HEK293 (cell line): Measurements from ENCODE around the gene ACBD3.

ENCODE experiments used
- BCL6B ChIP-seq: fragments of 450-650 bp; formaldehyde crosslinking; IDR thresholded peaks from 2 replicates; pipeline ENCODE4 v1.5.1; 2017; ENCODE audit warnings: missing biosample characterization, missing genetic modification characterization
- GLIS1 ChIP-seq: fragments of 450-650 bp; formaldehyde crosslinking; IDR thresholded peaks from 2 replicates; pipeline ENCODE4 v1.5.1; 2016; ENCODE audit warnings: missing biosample characterization, missing genetic modification characterization
- OVOL3 ChIP-seq: fragments of 450-650 bp; formaldehyde crosslinking; IDR thresholded peaks from 2 replicates; pipeline ENCODE4 v1.5.1; 2016; ENCODE audit warnings: missing biosample characterization, missing genetic modification characterization
- SP7 ChIP-seq: fragments of 450-650 bp; formaldehyde crosslinking; IDR thresholded peaks from 2 replicates; pipeline ENCODE4 v1.5.1; 2016; ENCODE audit warnings: missing biosample characterization, missing genetic modification characterization
- TCF7L2 ChIP-seq: IDR thresholded peaks from 2 replicates; pipeline ENCODE4 v1.6.1; 2011; ENCODE audit warnings: low read depth, mild to moderate bottlenecking, inconsistent platforms, low read length, moderate library complexity, borderline replicate concordance
- YY1 ChIP-seq: fragments of 450-650 bp; formaldehyde crosslinking; IDR thresholded peaks from 2 replicates; pipeline ENCODE4 v1.5.1; 2018; ENCODE audit warnings: missing biosample characterization, missing genetic modification characterization
- ZBTB26 ChIP-seq: fragments of 450-650 bp; formaldehyde crosslinking; optimal IDR thresholded peaks from 2 replicates; pipeline ENCODE3; 2016; ENCODE audit warnings: missing biosample characterization, mild to moderate bottlenecking, missing genetic modification characterization
- ZBTB44 ChIP-seq: fragments of 450-650 bp; IDR thresholded peaks from 2 replicates; pipeline ENCODE4 v1.5.1; 2018; ENCODE audit warnings: missing biosample characterization, mild to moderate bottlenecking, missing genetic modification characterization
- ZBTB6 ChIP-seq: fragments of 450-650 bp; formaldehyde crosslinking; IDR thresholded peaks from 2 replicates; pipeline ENCODE4 v1.5.1; 2017; ENCODE audit warnings: missing biosample characterization, missing genetic modification characterization
- ZNF133 ChIP-seq: fragments of 450-650 bp; formaldehyde crosslinking; IDR thresholded peaks from 2 replicates; pipeline ENCODE4 v1.5.1; 2016; ENCODE audit warnings: missing biosample characterization, missing genetic modification characterization
- ZNF148 ChIP-seq: fragments of 450-650 bp; formaldehyde crosslinking; IDR thresholded peaks from 2 replicates; pipeline ENCODE4 v1.5.0; 2017; ENCODE audit warnings: missing biosample characterization, missing genetic modification characterization, borderline replicate concordance
- ZNF157 ChIP-seq: fragments of 450-650 bp; formaldehyde crosslinking; IDR thresholded peaks from 2 replicates; pipeline ENCODE4 v1.5.1; 2016; ENCODE audit warnings: missing biosample characterization, missing genetic modification characterization
- ZNF2 ChIP-seq: fragments of 450-650 bp; formaldehyde crosslinking; IDR thresholded peaks from 2 replicates; pipeline ENCODE4 v1.5.1; 2016; ENCODE audit warnings: missing biosample characterization, missing genetic modification characterization
- ZNF202 ChIP-seq: fragments of 450-650 bp; formaldehyde crosslinking; IDR thresholded peaks from 2 replicates; pipeline ENCODE4 v1.5.1; 2016; ENCODE audit warnings: missing biosample characterization, missing genetic modification characterization, borderline replicate concordance
- ZNF214 ChIP-seq: fragments of 450-650 bp; formaldehyde crosslinking; IDR thresholded peaks from 2 replicates; pipeline ENCODE4 v1.5.1; 2017; ENCODE audit warnings: missing biosample characterization, mild to moderate bottlenecking, missing genetic modification characterization, borderline replicate concordance
- ZNF302 ChIP-seq: fragments of 450-650 bp; formaldehyde crosslinking; IDR thresholded peaks from 2 replicates; pipeline ENCODE4 v1.5.1; 2016; ENCODE audit warnings: missing biosample characterization, missing genetic modification characterization, low read depth
- ZNF341 ChIP-seq: fragments of 450-650 bp; formaldehyde crosslinking; IDR thresholded peaks from 2 replicates; pipeline ENCODE4; 2016; ENCODE audit warnings: low read depth, missing biosample characterization, missing genetic modification characterization
- ZNF354C ChIP-seq: fragments of 450-650 bp; formaldehyde crosslinking; IDR thresholded peaks from 2 replicates; pipeline ENCODE4 v1.5.1; 2016; ENCODE audit warnings: missing biosample characterization, missing genetic modification characterization, low read depth, borderline replicate concordance
- ZNF362 ChIP-seq: fragments of 450-650 bp; formaldehyde crosslinking; IDR thresholded peaks from 2 replicates; pipeline ENCODE4 v1.5.1; 2016; ENCODE audit warnings: missing biosample characterization, missing genetic modification characterization
- ZNF37A ChIP-seq: fragments of 450-650 bp; IDR thresholded peaks from 2 replicates; pipeline ENCODE4 v1.5.1; 2018; ENCODE audit warnings: missing biosample characterization, missing genetic modification characterization
- ZNF488 ChIP-seq: fragments of 450-650 bp; formaldehyde crosslinking; IDR thresholded peaks from 2 replicates; pipeline ENCODE4 v1.5.1; 2016; ENCODE audit warnings: missing biosample characterization, missing genetic modification characterization
- ZNF529 ChIP-seq: fragments of 450-650 bp; formaldehyde crosslinking; IDR thresholded peaks from 2 replicates; pipeline ENCODE4 v1.5.1; 2017; ENCODE audit warnings: missing genetic modification characterization, missing biosample characterization; ENCODE audit not compliant: insufficient replicate concordance
- ZNF585B ChIP-seq: fragments of 450-650 bp; formaldehyde crosslinking; IDR thresholded peaks from 2 replicates; pipeline ENCODE4 v1.5.1; 2016; ENCODE audit warnings: missing biosample characterization, missing genetic modification characterization
- ZNF658 ChIP-seq: fragments of 450-650 bp; formaldehyde crosslinking; IDR thresholded peaks from 2 replicates; pipeline ENCODE4; 2016; ENCODE audit warnings: missing biosample characterization, missing genetic modification characterization
- ZNF670 ChIP-seq: fragments of 450-650 bp; formaldehyde crosslinking; IDR thresholded peaks from 2 replicates; pipeline ENCODE4 v1.5.1; 2016; ENCODE audit warnings: missing biosample characterization, missing genetic modification characterization, low read depth
- ZNF707 ChIP-seq: fragments of 450-650 bp; formaldehyde crosslinking; IDR thresholded peaks from 2 replicates; pipeline ENCODE4 v1.5.1; 2016; ENCODE audit warnings: missing biosample characterization, missing genetic modification characterization
- ZNF768 ChIP-seq: fragments of 450-650 bp; formaldehyde crosslinking; IDR thresholded peaks from 2 replicates; pipeline ENCODE4 v1.5.1; 2018; ENCODE audit warnings: missing biosample characterization, mild to moderate bottlenecking, missing genetic modification characterization
- ZSCAN5A ChIP-seq: fragments of 450-650 bp; formaldehyde crosslinking; IDR thresholded peaks from 2 replicates; pipeline ENCODE4 v1.5.1; 2016; ENCODE audit warnings: missing biosample characterization, missing genetic modification characterization

The ACBD3 gene

GRCh38 chr1:226121587-226122400, 64.7 kb downstream of the ACBD3 start (continued):
- no peak for TF ChIP-seq BCL6B
- peak; percentile 55 for TF ChIP-seq ZBTB44 (tag by site-specific recombination)
- no peak for TF ChIP-seq ZNF362
- no peak for TF ChIP-seq ZNF354C (tag by site-specific recombination)
- no peak for TF ChIP-seq ZNF302
- no peak for TF ChIP-seq ZNF148 (tag by site-specific recombination)
- TF ChIP-seq ZNF707: no peak
- 0 out of 2 replicates have a peak, but pooled peaks have one; percentile 2 for TF ChIP-seq ZNF585B (tag by site-specific recombination)
- TF ChIP-seq ZNF2 (tag by site-specific recombination): peak; percentile 82; the same call in 1 of the 2 replicates
- TF ChIP-seq ZNF529 (tag by site-specific recombination): no peak
- peak; percentile 92 for TF ChIP-seq ZBTB26
- TF ChIP-seq TCF7L2: no peak
- no peak for TF ChIP-seq ZNF341 (tag by site-specific recombination)
- TF ChIP-seq ZSCAN5A (tag by site-specific recombination): peak; percentile 58
- TF ChIP-seq OVOL3 (tag by site-specific recombination): no peak
- no peak for TF ChIP-seq ZNF133 (tag by site-specific recombination)
- no peak; the same call in 1 of the 2 replicates for TF ChIP-seq ZNF768 (tag by site-specific recombination)
- no peak for TF ChIP-seq ZNF157
- TF ChIP-seq ZNF488: no peak
- peak; percentile 53; the same call in 1 of the 2 replicates for TF ChIP-seq GLIS1 (tag by site-specific recombination)
- TF ChIP-seq ZNF670: no peak
- TF ChIP-seq YY1 (tag by site-specific recombination): peak; percentile 42; the same call in 1 of the 2 replicates
- TF ChIP-seq ZBTB6 (tag by site-specific recombination): peak; percentile 7; the same call in 1 of the 2 replicates
- peak; percentile 84 for TF ChIP-seq SP7 (tag by site-specific recombination)
- TF ChIP-seq ZNF202: no peak
- no peak for TF ChIP-seq ZNF658 (tag by site-specific recombination)
- TF ChIP-seq ZNF214 (tag by site-specific recombination): no peak
- no peak; the same call in 1 of the 2 replicates for TF ChIP-seq ZNF37A (tag by site-specific recombination)
